HepG2 (cell line): ENCODE data around the gene MPC2. TPM values are rescaled to one million over a fixed set of nuclear protein-coding genes. Genes with fewer than 3 reads are reported as not detected.

ENCODE experiments used
- ATAC-seq: fragments of 200-7000 bp; cut with Tn5 transposase; 3 replicates; pipeline ENCODE4 v1.9.1; 2020; ENCODE audit warnings: mild to moderate bottlenecking, moderate library complexity
- BruUV-seq: library from RNA; stranded (reverse); fragments of 400-500 nt; replicated peaks from 2 replicates; lab custom pipeline; 2021; lab: Mats Ljungman, UMichigan
- CTCF ChIA-PET: fragments of 300-600 bp; formaldehyde crosslinking; extraction: SDS; loops from one replicate; lab custom pipeline; 2021; ENCODE audit warnings: low total read pairs, inconsistent platforms, low intra/inter-chr PET ratio; lab: Yijun Ruan, JAX
- POLR2A ChIA-PET: fragments of 350-600 bp; sonication (Branson Sonifier 250); formaldehyde crosslinking; loops from one replicate; lab custom pipeline; 2020; ENCODE audit warnings: antibody characterized with exemption, inconsistent platforms; lab: Yijun Ruan, JAX
- DNase-seq: peaks from one replicate; pipeline ENCODE4 v3.0.0-alpha.2; 2015; ENCODE audit warnings: low spot score
- FAIRE-seq: peaks from 3 replicates; lab custom pipeline; 2011; peaks lifted over from hg19 to GRCh38; lab: Jason Lieb, UNC
- H2AFZ ChIP-seq: one replicate; pipeline ENCODE4 v1.6.1; 2011; ENCODE audit warnings: low read length, inconsistent platforms
- H3K27ac ChIP-seq: fragments of 300-600 bp; 3 replicates; pipeline ENCODE4 v1.8.0; 2011; ENCODE audit warnings: mixed run types, mild to moderate bottlenecking, mixed read lengths, low read length, inconsistent platforms; ENCODE audit not compliant: insufficient read depth; ENCODE audit errors: extremely low read length
- H3K27me3 ChIP-seq, 2 experiments: fragments of 200-600 bp in 1 of 2; 2 replicates in 1 of 2; 3 replicates in 1 of 2; pipeline versions ENCODE4 v1.6.0 to v1.8.0; 2011; ENCODE audit warnings: low read length in 2 of 2, mild to moderate bottlenecking in 2 of 2, moderate library complexity in 2 of 2, inconsistent platforms in 1 of 2; ENCODE audit not compliant: insufficient read depth in 2 of 2, control insufficient read depth in 1 of 2
- H3K36me3 ChIP-seq, 2 experiments: fragments of 200-600 bp in 1 of 2; replicated peaks in 1 of 2; 2 replicates in 1 of 2; 3 replicates in 1 of 2; pipeline versions ENCODE4 v1.5.1 to v1.8.0; 2011; ENCODE audit warnings: low read length in 2 of 2, inconsistent platforms in 1 of 2; ENCODE audit not compliant: insufficient read depth in 2 of 2, control insufficient read depth in 1 of 2
- H3K4me1 ChIP-seq: 2 replicates; pipeline ENCODE4 v1.5.1; 2012; ENCODE audit warnings: low read length, inconsistent platforms; ENCODE audit not compliant: insufficient read depth
- H3K4me2 ChIP-seq: 2 replicates; pipeline ENCODE4 v1.6.0; 2011; ENCODE audit warnings: low read depth, low read length, inconsistent platforms
- H3K4me3 ChIP-seq, 3 experiments: fragments of 200-600 bp in 1 of 3; sonication (generic), shearing (Covaris generic) in 1 of 3; replicated peaks in 1 of 3; 2 replicates each; pipeline ENCODE4 v1.5.1; 2011 to 2016; ENCODE audit warnings: low read length in 3 of 3, inconsistent platforms in 2 of 3, low read depth in 2 of 3, mild to moderate bottlenecking in 2 of 3, control low read depth in 1 of 3, mixed read lengths in 1 of 3; ENCODE audit not compliant: insufficient read depth in 1 of 3
- H3K79me2 ChIP-seq: one replicate; pipeline ENCODE4 v1.6.1; 2011; ENCODE audit warnings: low read length, inconsistent platforms; ENCODE audit not compliant: insufficient read depth
- H3K9ac ChIP-seq: 2 replicates; pipeline ENCODE4 v1.6.0; 2011; ENCODE audit warnings: mild to moderate bottlenecking, low read depth, low read length, inconsistent platforms; ENCODE audit not compliant: insufficient read depth
- H3K9me3 ChIP-seq: 2 replicates; pipeline ENCODE4 v1.5.1; 2012; ENCODE audit warnings: mild to moderate bottlenecking, low read length
- H4K20me1 ChIP-seq: 2 replicates; pipeline ENCODE4 v1.6.0; 2011; ENCODE audit warnings: inconsistent platforms, mild to moderate bottlenecking, low read length, moderate library complexity; ENCODE audit not compliant: insufficient read depth
- KDM3A ChIP-seq: IDR thresholded peaks from 2 replicates; pipeline ENCODE4 v1.6.1; 2018; ENCODE audit warnings: low read depth, missing compliant biosample characterization
- MXI1 ChIP-seq: IDR thresholded peaks from 3 replicates; pipeline ENCODE4 v1.6.1; 2012; ENCODE audit warnings: low read depth, low read length, inconsistent platforms, borderline replicate concordance
- NFE2L1 ChIP-seq: sonication (generic); formaldehyde crosslinking; IDR thresholded peaks from 2 replicates; pipeline ENCODE4 v1.4.0; 2020; ENCODE audit warnings: missing genetic modification reagents, mild to moderate bottlenecking, borderline replicate concordance
- PAX8 ChIP-seq: sonication (generic); formaldehyde crosslinking; IDR thresholded peaks from 2 replicates; pipeline ENCODE4 v1.8.0; 2022; ENCODE audit warnings: mild to moderate bottlenecking, missing genetic modification reagents, borderline replicate concordance
- RAD21 ChIP-seq: fragments of 450-650 bp; formaldehyde crosslinking; IDR thresholded peaks from 2 replicates; pipeline ENCODE4 v1.5.0; 2020; ENCODE audit warnings: mild to moderate bottlenecking
- RARA ChIP-seq: IDR thresholded peaks from 2 replicates; pipeline ENCODE4 v1.6.1; 2016; ENCODE audit warnings: missing genetic modification reagents, missing compliant biosample characterization
- RXRA ChIP-seq: sonication (generic); formaldehyde crosslinking; IDR thresholded peaks from 2 replicates; pipeline ENCODE4 v1.5.1; 2020; ENCODE audit warnings: missing genetic modification reagents
- SALL1 ChIP-seq: sonication (generic); formaldehyde crosslinking; IDR thresholded peaks from 2 replicates; pipeline ENCODE4 v1.8.0; 2022; ENCODE audit warnings: mild to moderate bottlenecking, missing genetic modification reagents
- SRF ChIP-seq: IDR thresholded peaks from 2 replicates; pipeline ENCODE4 v1.6.1; 2011; ENCODE audit warnings: mild to moderate bottlenecking, low read depth, low read length, moderate library complexity
- TBX2 ChIP-seq: sonication (generic); formaldehyde crosslinking; IDR thresholded peaks from 2 replicates; pipeline ENCODE4 v1.5.0; 2020; ENCODE audit warnings: missing genetic modification reagents, mild to moderate bottlenecking, borderline replicate concordance
- ZBTB21 ChIP-seq: sonication (generic); formaldehyde crosslinking; IDR thresholded peaks from 2 replicates; pipeline ENCODE4 v1.4.0; 2020; ENCODE audit warnings: missing genetic modification reagents
- ZC3H13 ChIP-seq: sonication (generic); formaldehyde crosslinking; IDR thresholded peaks from 2 replicates; pipeline ENCODE4 v1.8.1; 2023; ENCODE audit warnings: mild to moderate bottlenecking, missing genetic modification reagents, moderate library complexity
- ZNF530 ChIP-seq: sonication (generic); formaldehyde crosslinking; IDR thresholded peaks from 2 replicates; pipeline ENCODE4 v1.5.0; 2020; ENCODE audit warnings: low read depth, mild to moderate bottlenecking, missing genetic modification reagents
- ZNF558 ChIP-seq: sonication (generic); formaldehyde crosslinking; IDR thresholded peaks from 2 replicates; pipeline ENCODE4 v1.9.0; 2022; ENCODE audit warnings: mild to moderate bottlenecking, missing genetic modification reagents, borderline replicate concordance
- ZNF746 ChIP-seq: sonication (generic); formaldehyde crosslinking; IDR thresholded peaks from 2 replicates; pipeline ENCODE4 v1.8.0; 2022; ENCODE audit warnings: mild to moderate bottlenecking, missing genetic modification reagents
- WGBS: methylation state at CpG from one replicate; pipeline ENCODE4 v1.1.6; 2017; ENCODE audit warnings: low lambda C conversion rate; 5-methylcytosine and 5-hydroxymethylcytosine counted together
- in situ Hi-C: cut with HindIII; loops from 2 replicates; pipeline ENCODE4 v1.10.0; 2017; ENCODE audit warnings: low pct_unique_long_range_greater_than_20kb; ENCODE audit not compliant: extremely low pct_ligation_motif_present
- intact Hi-C: fragments of 100-400 bp; cut with micrococcal nuclease; formaldehyde crosslinking; loops from one replicate; pipeline ENCODE4 v1.10.0; 2022; ENCODE audit not compliant: unreplicated experiment
- polyA plus RNA-seq, 8 experiments: library from polyadenylated mRNA; depleted of rRNA in 3 of 8; stranded (reverse) in 7 of 8; unstranded in 1 of 8; fragments of >200 nt; fragmentation: Illumina TruSeq in 4 of 8; extraction: Trizol in 4 of 8; gene quantifications; 2 replicates each; pipeline versions ENCODE4 v1.2.1 to v1.2.3, GENCODE V29; 2011 to 2016; ENCODE audit warnings: low read depth in 4 of 8, missing spikeins in 1 of 8, mixed read lengths in 1 of 8; ENCODE audit not compliant: insufficient read depth in 1 of 8
- total RNA-seq, 5 experiments: library from RNA; depleted of rRNA; stranded (reverse); fragments of >200 nt; fragmentation: Illumina TruSeq; extraction: Trizol; gene quantifications; 2 replicates each; pipeline ENCODE4 v1.2.3, GENCODE V29; 2016; ENCODE audit warnings: low read depth in 1 of 5
- TF ChIP-seq, protein P1 (sequence below): sonication (generic); formaldehyde crosslinking; IDR thresholded peaks from 2 replicates; pipeline ENCODE4 v1.4.0; 2020; ENCODE audit warnings: missing genetic modification reagents
- TF ChIP-seq, protein P2 (sequence below): sonication (generic); formaldehyde crosslinking; IDR thresholded peaks from 2 replicates; pipeline ENCODE4 v1.9.0; 2022; ENCODE audit warnings: missing genetic modification reagents, mild to moderate bottlenecking, borderline replicate concordance
- TF ChIP-seq, protein P3 (sequence below): sonication (generic); formaldehyde crosslinking; IDR thresholded peaks from 2 replicates; pipeline ENCODE4 v1.8.1; 2023; ENCODE audit warnings: mild to moderate bottlenecking, moderate library complexity, missing genetic modification reagents
- TF ChIP-seq, protein P4 (sequence below): sonication (generic); formaldehyde crosslinking; IDR thresholded peaks from 2 replicates; pipeline ENCODE4 v1.4.0; 2020; ENCODE audit warnings: missing genetic modification reagents, borderline replicate concordance

The MPC2 gene
- total and polyA plus RNA-seq, 2 of the 13 experiments (the other 11 are each of a cell fraction or from before 2014, with no cell fraction given): 38.8 to 136 TPM

DNA sequence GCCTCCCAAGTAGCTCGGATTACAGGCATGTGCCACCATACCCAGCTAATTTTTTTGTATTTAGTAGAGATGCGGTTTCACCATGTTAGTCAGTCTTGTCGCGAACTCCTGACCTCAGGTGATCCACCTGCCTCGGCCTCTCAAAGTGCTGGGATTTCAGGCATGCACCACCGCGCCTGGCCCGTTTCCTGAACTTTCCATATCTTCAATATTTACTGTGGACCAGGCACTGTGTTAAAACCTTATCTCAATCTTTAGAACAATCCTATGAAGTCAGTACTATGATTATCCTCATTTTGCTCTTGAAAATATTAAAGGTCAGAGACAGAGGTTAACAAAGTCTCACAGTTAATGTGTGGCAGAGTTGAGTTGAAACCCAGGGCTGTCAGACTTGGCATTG lies 21.3 kb downstream of the MPC2 start:
- intact Hi-C loops: no loop called here
- H3K27ac ChIP-seq: peak overlapping the region; percentile 35
- no peak for FAIRE-seq
- no peak for TF ChIP-seq ZNF530 (CRISPR knock-in tag)
- 0 out of 2 replicates have a peak, but pooled peaks have one; percentile 17 for TF ChIP-seq TBX2 (CRISPR knock-in tag)
- no peak for TF ChIP-seq RAD21 (CRISPR knock-in tag)
- TF ChIP-seq RXRA (CRISPR knock-in tag): 0 out of 2 replicates have a peak, but pooled peaks have one; percentile 25
- TF ChIP-seq NFE2L1: no peak
- no peak for TF ChIP-seq ZNF558 (CRISPR knock-in tag)
- no peak for TF ChIP-seq ZBTB21 (CRISPR knock-in tag)
- TF ChIP-seq KDM3A (CRISPR knock-in tag): no peak
- TF ChIP-seq, protein P1, sequence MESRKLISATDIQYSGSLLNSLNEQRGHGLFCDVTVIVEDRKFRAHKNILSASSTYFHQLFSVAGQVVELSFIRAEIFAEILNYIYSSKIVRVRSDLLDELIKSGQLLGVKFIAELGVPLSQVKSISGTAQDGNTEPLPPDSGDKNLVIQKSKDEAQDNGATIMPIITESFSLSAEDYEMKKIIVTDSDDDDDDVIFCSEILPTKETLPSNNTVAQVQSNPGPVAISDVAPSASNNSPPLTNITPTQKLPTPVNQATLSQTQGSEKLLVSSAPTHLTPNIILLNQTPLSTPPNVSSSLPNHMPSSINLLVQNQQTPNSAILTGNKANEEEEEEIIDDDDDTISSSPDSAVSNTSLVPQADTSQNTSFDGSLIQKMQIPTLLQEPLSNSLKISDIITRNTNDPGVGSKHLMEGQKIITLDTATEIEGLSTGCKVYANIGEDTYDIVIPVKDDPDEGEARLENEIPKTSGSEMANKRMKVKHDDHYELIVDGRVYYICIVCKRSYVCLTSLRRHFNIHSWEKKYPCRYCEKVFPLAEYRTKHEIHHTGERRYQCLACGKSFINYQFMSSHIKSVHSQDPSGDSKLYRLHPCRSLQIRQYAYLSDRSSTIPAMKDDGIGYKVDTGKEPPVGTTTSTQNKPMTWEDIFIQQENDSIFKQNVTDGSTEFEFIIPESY: peak; percentile 76
- TF ChIP-seq, protein P2, sequence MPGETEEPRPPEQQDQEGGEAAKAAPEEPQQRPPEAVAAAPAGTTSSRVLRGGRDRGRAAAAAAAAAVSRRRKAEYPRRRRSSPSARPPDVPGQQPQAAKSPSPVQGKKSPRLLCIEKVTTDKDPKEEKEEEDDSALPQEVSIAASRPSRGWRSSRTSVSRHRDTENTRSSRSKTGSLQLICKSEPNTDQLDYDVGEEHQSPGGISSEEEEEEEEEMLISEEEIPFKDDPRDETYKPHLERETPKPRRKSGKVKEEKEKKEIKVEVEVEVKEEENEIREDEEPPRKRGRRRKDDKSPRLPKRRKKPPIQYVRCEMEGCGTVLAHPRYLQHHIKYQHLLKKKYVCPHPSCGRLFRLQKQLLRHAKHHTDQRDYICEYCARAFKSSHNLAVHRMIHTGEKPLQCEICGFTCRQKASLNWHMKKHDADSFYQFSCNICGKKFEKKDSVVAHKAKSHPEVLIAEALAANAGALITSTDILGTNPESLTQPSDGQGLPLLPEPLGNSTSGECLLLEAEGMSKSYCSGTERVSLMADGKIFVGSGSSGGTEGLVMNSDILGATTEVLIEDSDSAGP: no peak
- TF ChIP-seq, protein P3, sequence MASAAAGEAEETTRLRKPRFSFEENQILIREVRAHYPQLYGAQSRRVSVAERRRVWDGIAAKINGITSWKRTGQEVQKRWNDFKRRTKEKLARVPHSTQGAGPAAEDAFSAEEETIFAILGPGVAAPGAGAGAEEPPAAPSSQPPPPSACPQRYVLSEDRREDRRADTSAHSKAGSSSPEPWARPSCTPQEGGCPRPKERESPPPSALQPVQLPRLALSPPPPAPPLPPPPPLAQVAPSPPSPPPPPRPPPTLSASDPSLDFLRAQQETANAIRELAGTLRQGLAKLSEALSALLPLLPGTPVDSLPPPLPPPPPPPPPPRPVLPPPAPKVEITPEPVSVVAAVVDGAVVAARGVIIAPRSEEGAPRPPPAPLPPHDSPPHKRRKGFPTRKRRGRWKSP (CRISPR knock-in tag): no peak
- no peak for TF ChIP-seq PAX8 (CRISPR knock-in tag)
- TF ChIP-seq ZNF746 (CRISPR knock-in tag): no peak
- no peak for TF ChIP-seq SRF
- TF ChIP-seq MXI1: no peak
- TF ChIP-seq SALL1 (CRISPR knock-in tag): peak; percentile 32; the same call in 1 of the 2 replicates
- TF ChIP-seq ZC3H13 (CRISPR knock-in tag): no peak
- TF ChIP-seq, protein P4, sequence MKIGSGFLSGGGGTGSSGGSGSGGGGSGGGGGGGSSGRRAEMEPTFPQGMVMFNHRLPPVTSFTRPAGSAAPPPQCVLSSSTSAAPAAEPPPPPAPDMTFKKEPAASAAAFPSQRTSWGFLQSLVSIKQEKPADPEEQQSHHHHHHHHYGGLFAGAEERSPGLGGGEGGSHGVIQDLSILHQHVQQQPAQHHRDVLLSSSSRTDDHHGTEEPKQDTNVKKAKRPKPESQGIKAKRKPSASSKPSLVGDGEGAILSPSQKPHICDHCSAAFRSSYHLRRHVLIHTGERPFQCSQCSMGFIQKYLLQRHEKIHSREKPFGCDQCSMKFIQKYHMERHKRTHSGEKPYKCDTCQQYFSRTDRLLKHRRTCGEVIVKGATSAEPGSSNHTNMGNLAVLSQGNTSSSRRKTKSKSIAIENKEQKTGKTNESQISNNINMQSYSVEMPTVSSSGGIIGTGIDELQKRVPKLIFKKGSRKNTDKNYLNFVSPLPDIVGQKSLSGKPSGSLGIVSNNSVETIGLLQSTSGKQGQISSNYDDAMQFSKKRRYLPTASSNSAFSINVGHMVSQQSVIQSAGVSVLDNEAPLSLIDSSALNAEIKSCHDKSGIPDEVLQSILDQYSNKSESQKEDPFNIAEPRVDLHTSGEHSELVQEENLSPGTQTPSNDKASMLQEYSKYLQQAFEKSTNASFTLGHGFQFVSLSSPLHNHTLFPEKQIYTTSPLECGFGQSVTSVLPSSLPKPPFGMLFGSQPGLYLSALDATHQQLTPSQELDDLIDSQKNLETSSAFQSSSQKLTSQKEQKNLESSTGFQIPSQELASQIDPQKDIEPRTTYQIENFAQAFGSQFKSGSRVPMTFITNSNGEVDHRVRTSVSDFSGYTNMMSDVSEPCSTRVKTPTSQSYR: no peak
- TF ChIP-seq RARA (CRISPR knock-in tag): peak; percentile 29; the same call in 1 of the 2 replicates

More for the DNA sequence above, 21.3 kb downstream of the MPC2 start:
- Histone ChIP-seq H3K79me2 (no peaks in the 10 kb centered on the region), H3K4me2 (no peak overlapping the region), H2AFZ (no peak overlapping the region), H3K27me3 (no peaks in the 10 kb centered on the region), H3K9me3 (no peaks in the 10 kb centered on the region), H3K9ac (no peak overlapping the region), H3K36me3 (no peaks in the 10 kb centered on the region; a peak in 1 of 5 replicates), H4K20me1 (no peaks in the 10 kb centered on the region), H3K4me1 (peaks cover 49% of the 10 kb centered on the region), H3K4me3 (no peak overlapping the region)
- in situ Hi-C loops: no loop called here
- ATAC-seq: no peak
- DNase-seq: no peak
- WGBS: 81% methylated on average over 8 of the region's 8 CpGs
- no TSS peak for BruUV-seq
- CTCF ChIA-PET: no interaction called here
- POLR2A ChIA-PET: interaction anchor here (1.9 to 2.5 kb wide), 2 partner anchors 11 to 12 kb away, joined by 12 to 15 read pairs; no protein-coding TSS in a partner anchor
